H9 (cell line): ENCODE measurements around the gene NPB. TPM values are rescaled to one million over a fixed set of nuclear protein-coding genes. Genes with fewer than 3 reads are reported as not detected.

Experiments used
- DNase-seq: peaks from one replicate; pipeline ENCODE4 v3.0.0-alpha.2; 2017
- H2AFZ ChIP-seq: one replicate; pipeline ENCODE4 v1.6.1; 2013; ENCODE audit warnings: mild to moderate bottlenecking, low read length, control low read depth, moderate library complexity
- H2AK5ac ChIP-seq: 2 replicates; pipeline ENCODE4 v1.6.1; 2013; ENCODE audit warnings: low read length, control low read depth, mixed read lengths; ENCODE audit not compliant: insufficient read length
- H2BK120ac ChIP-seq: one replicate; pipeline ENCODE4 v1.6.1; 2013; ENCODE audit warnings: low read depth, mild to moderate bottlenecking, low read length, control low read depth, inconsistent platforms; ENCODE audit not compliant: poor library complexity, severe bottlenecking
- H2BK12ac ChIP-seq: 2 replicates; pipeline ENCODE4 v1.6.1; 2013; ENCODE audit warnings: low read length, control low read depth, mixed read lengths, low read depth; ENCODE audit not compliant: insufficient read length
- H2BK15ac ChIP-seq: 2 replicates; pipeline ENCODE4 v1.6.1; 2013; ENCODE audit warnings: low read depth, low read length, control low read depth
- H2BK20ac ChIP-seq: one replicate; pipeline ENCODE4 v1.6.1; 2013; ENCODE audit warnings: low read depth, mild to moderate bottlenecking, low read length, control low read depth, inconsistent platforms; ENCODE audit not compliant: poor library complexity, severe bottlenecking
- H2BK5ac ChIP-seq: 2 replicates; pipeline ENCODE4 v1.6.1; 2013; ENCODE audit warnings: low read length, control low read depth, mixed read lengths; ENCODE audit not compliant: insufficient read length
- H3K14ac ChIP-seq: 2 replicates; pipeline ENCODE4 v1.6.1; 2013; ENCODE audit warnings: low read length, control low read depth; ENCODE audit not compliant: insufficient read depth
- H3K18ac ChIP-seq: 2 replicates; pipeline ENCODE4 v1.6.1; 2013; ENCODE audit warnings: low read depth, mild to moderate bottlenecking, mixed read lengths, low read length, control low read depth; ENCODE audit not compliant: insufficient read length
- H3K23ac ChIP-seq: 2 replicates; pipeline ENCODE4 v1.6.1; 2013; ENCODE audit warnings: low read length, control low read depth, mixed read lengths, low read depth; ENCODE audit not compliant: insufficient read length
- H3K23me2 ChIP-seq: 2 replicates; pipeline ENCODE4 v1.6.1; 2013; ENCODE audit warnings: low read depth, mild to moderate bottlenecking, mixed read lengths, low read length, control low read depth; ENCODE audit not compliant: insufficient read length, poor library complexity, severe bottlenecking
- H3K27ac ChIP-seq: 2 replicates; pipeline ENCODE4 v1.5.1; 2013; ENCODE audit warnings: low read length, control low read depth, mixed read lengths, low read depth; ENCODE audit not compliant: insufficient read length
- H3K27me3 ChIP-seq: 2 replicates; pipeline ENCODE4 v1.6.1; 2013; ENCODE audit warnings: low read length, control low read depth, inconsistent platforms; ENCODE audit not compliant: insufficient read depth
- H3K4ac ChIP-seq: 2 replicates; pipeline ENCODE4 v1.6.1; 2013; ENCODE audit warnings: low read depth, mild to moderate bottlenecking, control low read depth, inconsistent platforms, low read length, moderate library complexity
- H3K4me1 ChIP-seq: 2 replicates; pipeline ENCODE4 v1.6.1; 2013; ENCODE audit warnings: low read length, control low read depth, inconsistent platforms; ENCODE audit not compliant: insufficient read depth
- H3K4me2 ChIP-seq: 2 replicates; pipeline ENCODE4 v1.6.1; 2013; ENCODE audit warnings: low read length, control low read depth, mixed read lengths; ENCODE audit not compliant: insufficient read length, insufficient read depth
- H3K56ac ChIP-seq: 2 replicates; pipeline ENCODE4 v1.6.1; 2013; ENCODE audit warnings: low read depth, mild to moderate bottlenecking, mixed read lengths, low read length, control low read depth; ENCODE audit not compliant: insufficient read length
- H3K79me1 ChIP-seq: 2 replicates; pipeline ENCODE4 v1.6.1; 2013; ENCODE audit warnings: low read depth, mild to moderate bottlenecking, moderate library complexity, low read length, control low read depth, inconsistent platforms; ENCODE audit not compliant: insufficient read depth, poor library complexity, severe bottlenecking
- H3K79me2 ChIP-seq: 2 replicates; pipeline ENCODE4 v1.6.1; 2013; ENCODE audit warnings: low read length, control low read depth, inconsistent platforms; ENCODE audit not compliant: insufficient read depth
- H3K9ac ChIP-seq: 2 replicates; pipeline ENCODE4 v1.6.1; 2013; ENCODE audit warnings: low read length, control low read depth, mixed read lengths; ENCODE audit not compliant: insufficient read length; ENCODE audit errors: extremely low read depth
- H3K9me3 ChIP-seq: one replicate; pipeline ENCODE4 v1.6.1; 2013; ENCODE audit warnings: low read depth, low read length, inconsistent platforms; ENCODE audit not compliant: control insufficient read depth
- H3T11ph ChIP-seq: one replicate; pipeline ENCODE4 v1.6.1; 2013; ENCODE audit warnings: mild to moderate bottlenecking, low read length, control low read depth, inconsistent platforms
- H4K20me1 ChIP-seq: one replicate; pipeline ENCODE4 v1.6.1; 2013; ENCODE audit not compliant: control insufficient read depth, insufficient read length, insufficient read depth
- H4K5ac ChIP-seq: 2 replicates; pipeline ENCODE4 v1.6.1; 2013; ENCODE audit warnings: low read depth, mild to moderate bottlenecking, mixed read lengths, low read length, control low read depth; ENCODE audit not compliant: insufficient read length
- H4K8ac ChIP-seq: replicated peaks from 2 replicates; pipeline ENCODE4 v1.6.1; 2013; ENCODE audit warnings: low read length, control low read depth, mixed read lengths, low read depth; ENCODE audit not compliant: insufficient read length
- H4K91ac ChIP-seq: 2 replicates; pipeline ENCODE4 v1.6.1; 2013; ENCODE audit warnings: low read depth, mild to moderate bottlenecking, moderate library complexity, mixed read lengths, low read length, control low read depth; ENCODE audit not compliant: insufficient read length
- H3K27ac Mint-ChIP-seq, 3 experiments: 2 replicates in 2 of 3; 3 replicates in 1 of 3; pipeline ENCODE4 v1.8.0; 2020 to 2021; ENCODE audit warnings: mixed read lengths in 3 of 3, mild to moderate bottlenecking in 1 of 3, moderate library complexity in 1 of 3
- H3K27me3 Mint-ChIP-seq: 2 replicates; pipeline ENCODE4 v1.8.0; 2021; ENCODE audit warnings: low read depth, mild to moderate bottlenecking, moderate library complexity, mixed read lengths
- H3K36me3 Mint-ChIP-seq, 3 experiments: 2 replicates in 2 of 3; 3 replicates in 1 of 3; pipeline ENCODE4 v1.8.0; 2020 to 2021; ENCODE audit warnings: low read depth in 3 of 3, mixed read lengths in 3 of 3; ENCODE audit not compliant: insufficient read depth in 1 of 3
- H3K4me1 Mint-ChIP-seq, 2 experiments: 2 replicates each; pipeline ENCODE4 v1.8.0; 2020; ENCODE audit warnings: mixed read lengths in 2 of 2
- H3K4me3 Mint-ChIP-seq, 2 experiments: 2 replicates in 1 of 2; 3 replicates in 1 of 2; pipeline ENCODE4 v1.8.0; 2020 to 2021; ENCODE audit warnings: mild to moderate bottlenecking in 2 of 2, mixed read lengths in 2 of 2, moderate library complexity in 1 of 2
- H3K9me3 Mint-ChIP-seq, 2 experiments: 2 replicates in 1 of 2; 3 replicates in 1 of 2; pipeline ENCODE4 v1.8.0; 2020; ENCODE audit warnings: mild to moderate bottlenecking in 2 of 2, mixed read lengths in 2 of 2, moderate library complexity in 1 of 2
- CTCF ChIP-seq: fragments of 200-600 bp; sonication (generic); conservative IDR thresholded peaks from 3 replicates; pipeline ENCODE4 v1.8.0; 2021; ENCODE audit warnings: antibody characterized with exemption, mild to moderate bottlenecking
- WGBS: extraction: QIAGEN DNeasy Blood & Tissue Kit; methylation state at CpG from one replicate; pipeline ENCODE4 v1.1.7; 2013; ENCODE audit warnings: missing lambda C conversion rate, low lambda C conversion rate, mixed read lengths; ENCODE audit not compliant: insufficient read length; ENCODE audit errors: extremely low coverage; 5-methylcytosine and 5-hydroxymethylcytosine counted together
- total RNA-seq: library from RNA; stranded (reverse); gene quantifications from 2 replicates; pipeline ENCODE4 v1.2.1, GENCODE V29; 2021

Gene NPB
- total RNA-seq, 1 experiment from 2014 or later: 2.1 TPM

- Histone ChIP-seq H3K4ac (no peak overlapping the region), H3K14ac (no peak overlapping the region; the same call in 1 of the 2 replicates), H3K9ac (no peak overlapping the region), H2AK5ac (no peak overlapping the region), H2BK20ac (no peak overlapping the region), H2AFZ (no peak overlapping the region), H2BK5ac (no peak overlapping the region), H3K9me3 (no peaks in the 10 kb centered on the region), H3K27ac (no peak overlapping the region), H3T11ph (no peak overlapping the region), H2BK120ac (no peak overlapping the region), H3K79me2 (peaks cover 2% of the 10 kb centered on the region; the same call in 1 of the 2 replicates), H4K91ac (no peak overlapping the region), H3K23ac (no peak overlapping the region), H3K18ac (no peak overlapping the region), H4K5ac (no peak overlapping the region), H4K8ac (no peak overlapping the region), H2BK15ac (no peak overlapping the region), H3K23me2 (peaks cover 9% of the 10 kb centered on the region), H4K20me1 (peaks cover 4% of the 10 kb centered on the region), H3K56ac (no peak overlapping the region), H3K79me1 (peaks cover 3% of the 10 kb centered on the region), H2BK12ac (no peak overlapping the region), H3K27me3 (no peaks in the 10 kb centered on the region; the same call in 1 of the 2 replicates), H3K4me1 (no peaks in the 10 kb centered on the region), H3K4me2 (no peak overlapping the region)
- H3K27ac Mint-ChIP-seq: peak overlapping the region in 1 of 3 experiments; percentile 75; a peak in 2 of 7 replicates
- H3K4me3 Mint-ChIP-seq: no peak overlapping the region
- peaks cover 5 to 15% of the 10 kb centered on the region in 2 experiments for H3K4me1 Mint-ChIP-seq
- H3K9me3 Mint-ChIP-seq: no peaks in the 10 kb centered on the region
- peaks cover 20% of the 10 kb centered on the region for H3K27me3 Mint-ChIP-seq
- no peak for DNase-seq
- peaks cover 3 to 31% (median 21%) of the 10 kb centered on the region in 3 experiments; a peak in 6 of 7 replicates for H3K36me3 Mint-ChIP-seq
- no peak for TF ChIP-seq CTCF
- no CpG with 5 or more reads among the region's 13 CpGs for WGBS
Measured at GRCh38 chr17:81931189-81931556, 29.1 kb downstream of the NPB start.
